HL-60 (cell line): ENCODE data around the gene COL18A1.

Experiments
- DNase-seq, 2 experiments: peaks; one replicate each; pipeline ENCODE4 v3.0.0-alpha.2; 2010 to 2020; ENCODE audit warnings: low read depth in 1 of 2, low spot score in 1 of 2
- H3K27ac ChIP-seq: fragments of 250-450 bp; sonication (Bioruptor Pico); replicated peaks from 2 replicates; pipeline ENCODE4 v1.5.1; 2020; ENCODE audit warnings: mild to moderate bottlenecking, moderate library complexity
- H3K27me3 ChIP-seq: fragments of 250-450 bp; sonication (Bioruptor Pico); 2 replicates; pipeline ENCODE4 v1.5.1; 2021; ENCODE audit warnings: mild to moderate bottlenecking, moderate library complexity; ENCODE audit not compliant: insufficient read depth, poor library complexity, severe bottlenecking
- H3K4me3 ChIP-seq: replicated peaks from 2 replicates; pipeline ENCODE4 v1.5.1; 2011; ENCODE audit warnings: mild to moderate bottlenecking, control low read depth, low read length; ENCODE audit not compliant: insufficient read depth
- GABPA ChIP-seq: IDR thresholded peaks from 2 replicates; pipeline ENCODE4 v1.6.1; 2012; ENCODE audit warnings: low read depth
- POLR2AphosphoS5 ChIP-seq: IDR thresholded peaks from 2 replicates; pipeline ENCODE4 v1.6.1; 2012; ENCODE audit warnings: low read depth
- REST ChIP-seq: IDR thresholded peaks from 2 replicates; pipeline ENCODE4 v1.6.1; 2012; ENCODE audit warnings: low read depth; ENCODE audit not compliant: insufficient replicate concordance
- SPI1 ChIP-seq: IDR thresholded peaks from 2 replicates; pipeline ENCODE4 v1.6.1; 2012; ENCODE audit warnings: low read depth, mild to moderate bottlenecking, borderline replicate concordance
- TF ChIP-seq, protein P1 (sequence below): IDR thresholded peaks from one replicate; pipeline ENCODE4 v1.5.1; 2011; ENCODE audit warnings: low read length, control low read depth, inconsistent platforms; ENCODE audit not compliant: insufficient read depth

Gene COL18A1

DNA sequence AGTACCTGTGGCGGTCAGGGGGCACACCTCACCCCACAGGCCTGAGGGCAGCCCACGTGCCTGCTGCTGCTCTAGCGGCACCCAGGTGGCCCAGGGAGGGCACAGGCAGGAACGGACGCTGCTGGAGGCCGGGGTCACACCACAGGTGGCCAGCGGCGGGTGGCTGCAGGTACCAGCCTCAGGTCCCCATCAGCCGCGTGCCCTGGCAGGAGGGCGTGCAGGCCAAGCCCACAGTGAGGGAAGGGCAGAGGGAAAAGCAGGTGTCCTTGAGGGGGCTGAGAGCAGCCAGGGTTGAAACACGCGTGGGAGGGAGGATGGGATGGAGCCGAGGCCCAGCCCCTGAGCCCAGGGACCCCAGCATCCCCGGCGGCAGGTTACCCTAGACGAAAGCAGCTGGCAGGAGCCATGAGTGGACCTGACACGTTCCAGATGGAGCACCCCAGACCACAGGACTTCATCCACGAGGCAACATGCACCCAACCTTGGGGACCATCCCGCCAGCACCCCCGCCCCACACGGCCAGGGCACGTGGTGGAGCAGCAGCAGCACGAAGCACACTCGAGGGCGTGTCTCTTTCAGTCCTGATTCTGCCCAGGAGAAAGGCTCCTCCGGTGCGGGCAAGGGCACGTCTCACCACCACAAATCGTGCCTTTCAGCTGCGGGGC is 133.5 kb downstream of the COL18A1 start:
- TF ChIP-seq GABPA, result no peak
- TF ChIP-seq REST, result no peak
- TF ChIP-seq SPI1, result no peak
- TF ChIP-seq, protein P1, sequence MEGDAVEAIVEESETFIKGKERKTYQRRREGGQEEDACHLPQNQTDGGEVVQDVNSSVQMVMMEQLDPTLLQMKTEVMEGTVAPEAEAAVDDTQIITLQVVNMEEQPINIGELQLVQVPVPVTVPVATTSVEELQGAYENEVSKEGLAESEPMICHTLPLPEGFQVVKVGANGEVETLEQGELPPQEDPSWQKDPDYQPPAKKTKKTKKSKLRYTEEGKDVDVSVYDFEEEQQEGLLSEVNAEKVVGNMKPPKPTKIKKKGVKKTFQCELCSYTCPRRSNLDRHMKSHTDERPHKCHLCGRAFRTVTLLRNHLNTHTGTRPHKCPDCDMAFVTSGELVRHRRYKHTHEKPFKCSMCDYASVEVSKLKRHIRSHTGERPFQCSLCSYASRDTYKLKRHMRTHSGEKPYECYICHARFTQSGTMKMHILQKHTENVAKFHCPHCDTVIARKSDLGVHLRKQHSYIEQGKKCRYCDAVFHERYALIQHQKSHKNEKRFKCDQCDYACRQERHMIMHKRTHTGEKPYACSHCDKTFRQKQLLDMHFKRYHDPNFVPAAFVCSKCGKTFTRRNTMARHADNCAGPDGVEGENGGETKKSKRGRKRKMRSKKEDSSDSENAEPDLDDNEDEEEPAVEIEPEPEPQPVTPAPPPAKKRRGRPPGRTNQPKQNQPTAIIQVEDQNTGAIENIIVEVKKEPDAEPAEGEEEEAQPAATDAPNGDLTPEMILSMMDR, result no peak
- TF ChIP-seq POLR2AphosphoS5, result no peak
- Histone ChIP-seq H3K27me3 (no peaks in the 10 kb centered on the region), H3K4me3 (no peak overlapping the region), H3K27ac (no peak overlapping the region)
- no peak for DNase-seq

DNA sequence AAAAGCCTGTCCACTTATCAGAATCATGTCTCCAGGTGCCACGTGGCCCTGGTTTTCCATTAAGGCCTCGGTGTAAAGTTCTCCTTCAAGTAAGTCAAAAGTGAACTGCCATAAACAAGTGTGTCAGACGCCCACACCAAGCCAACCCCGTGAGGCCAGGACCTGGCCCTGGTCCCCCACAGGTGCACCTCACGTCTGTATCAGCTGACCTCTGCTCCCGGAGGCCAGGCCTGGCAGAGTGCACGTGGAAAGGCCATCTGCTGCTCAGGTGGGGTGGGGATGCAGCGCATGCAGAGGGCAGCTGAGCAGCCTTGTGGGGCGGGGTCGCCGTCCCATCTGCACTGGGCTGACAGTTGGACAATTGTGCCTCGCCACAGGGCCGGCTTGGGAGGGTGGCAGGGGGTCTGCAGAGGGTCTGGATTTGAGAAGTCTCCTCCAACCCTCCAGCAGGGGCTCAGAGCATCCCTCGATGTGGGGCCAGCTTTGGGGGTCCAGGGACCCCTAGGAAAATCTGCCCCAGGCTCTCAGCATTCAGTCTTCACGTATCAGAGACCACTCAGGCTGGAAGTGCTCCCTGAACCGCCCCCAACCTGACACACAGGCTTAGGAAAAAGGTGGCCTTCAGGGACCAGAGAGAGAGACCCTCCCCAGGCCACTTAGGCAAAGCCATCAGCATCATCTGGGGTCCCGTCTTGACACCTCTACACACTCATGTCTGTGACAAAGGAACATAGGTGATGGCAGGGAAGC is 134.3 kb downstream of the COL18A1 start:
- TF ChIP-seq, protein P1, result no peak
- no peak for TF ChIP-seq GABPA
- no peak for TF ChIP-seq REST
- TF ChIP-seq POLR2AphosphoS5, result no peak
- no peak for TF ChIP-seq SPI1
- H3K27ac ChIP-seq, result no peak overlapping the region; the same call in 1 of the 2 replicates
- no peak overlapping the region for H3K4me3 ChIP-seq
- no peaks in the 10 kb centered on the region for H3K27me3 ChIP-seq
- DNase-seq, result no peak

DNA sequence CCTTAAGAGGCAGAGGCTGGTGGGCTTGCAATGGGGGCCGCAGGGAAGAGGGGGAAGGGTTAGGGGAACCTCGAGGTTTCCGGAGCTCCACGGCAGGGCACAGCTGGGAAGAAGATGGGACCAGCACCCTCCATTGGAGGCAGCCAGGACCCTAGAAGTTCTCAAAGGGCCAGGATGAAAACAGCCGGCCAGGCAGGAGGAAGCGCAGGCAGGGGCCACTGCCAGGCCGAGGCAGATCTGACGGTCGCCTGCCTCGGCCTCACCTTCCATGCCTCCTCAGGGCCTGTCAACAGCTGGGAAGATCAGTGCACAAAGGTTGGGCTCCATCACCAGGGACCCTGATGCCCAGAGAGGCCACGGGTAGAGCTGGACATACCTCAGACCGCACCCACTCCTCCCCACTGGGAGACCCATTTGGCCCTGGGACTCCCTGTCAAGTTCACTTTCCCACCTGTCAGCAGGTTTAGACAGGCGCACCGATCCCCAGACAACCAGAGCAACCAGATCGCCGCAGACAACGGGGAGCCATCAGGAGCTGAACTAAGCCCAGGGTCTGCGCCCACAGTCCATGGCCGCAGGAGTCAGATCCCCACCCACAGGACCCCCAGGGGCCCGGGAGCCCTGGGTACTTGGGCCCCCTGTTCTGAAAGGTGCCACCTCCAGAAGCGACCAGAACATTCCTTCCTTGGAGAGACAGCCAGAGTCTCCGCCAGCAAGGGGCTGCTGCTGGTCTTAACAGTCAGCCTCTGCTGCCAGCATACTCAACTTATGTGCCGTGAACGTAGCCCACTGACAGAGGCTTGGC is 135.0 kb downstream of the COL18A1 start:
- TF ChIP-seq GABPA (no peak), SPI1 (no peak), POLR2AphosphoS5 (no peak), REST (no peak)
- TF ChIP-seq, protein P1, result no peak
- H3K4me3 ChIP-seq, result peak overlapping the region; percentile 75
- no peaks in the 10 kb centered on the region for H3K27me3 ChIP-seq
- DNase-seq, result no peak
- H3K27ac ChIP-seq, result peak overlapping the region; percentile 86
